Lower lobe of right lung (tissue), 2 donors: ENCODE data around the gene TNNT2. TPM values are rescaled to one million over a fixed set of nuclear protein-coding genes. Genes with fewer than 3 reads are reported as not detected.

Experiments used
- ATAC-seq, 2 donors: fragments of 200-7000 bp; cut with Tn5 transposase; one replicate each; pipeline ENCODE4 v1.9.1; 2020 to 2022; ENCODE audit warnings: mild to moderate bottlenecking in 2 of 2, moderate library complexity in 2 of 2
- DNase-seq: peaks from one replicate; pipeline ENCODE4 v3.0.0-alpha.2; 2020
- H3K27ac ChIP-seq: fragments of 200-600 bp; one replicate; pipeline ENCODE4 v1.8.0; 2022
- H3K27me3 ChIP-seq: fragments of 200-600 bp; one replicate; pipeline ENCODE4 v1.8.0; 2022; ENCODE audit warnings: low read depth
- H3K36me3 ChIP-seq: fragments of 200-600 bp; one replicate; pipeline ENCODE4 v1.8.0; 2022; ENCODE audit warnings: mild to moderate bottlenecking
- H3K4me1 ChIP-seq: fragments of 200-600 bp; one replicate; pipeline ENCODE4 v1.8.0; 2022
- H3K4me3 ChIP-seq: fragments of 200-600 bp; one replicate; pipeline ENCODE4 v1.8.0; 2022; ENCODE audit warnings: mild to moderate bottlenecking
- H3K9me3 ChIP-seq: fragments of 200-600 bp; one replicate; pipeline ENCODE4 v1.8.0; 2022
- CTCF ChIP-seq: fragments of 200-600 bp; IDR thresholded peaks from one replicate; pipeline ENCODE4 v1.8.0; 2022; ENCODE audit warnings: antibody characterized with exemption, mild to moderate bottlenecking
- intact Hi-C: fragments of 100-400 bp; cut with DNase I; formaldehyde crosslinking; loops from one replicate; pipeline ENCODE4 v1.11.0; 2022
- total RNA-seq: library from RNA; stranded (reverse); fragmentation: NEBNext Ultra II Directional; extraction: Animal tissue kit (Norgen Biotek cat#: 25700); gene quantifications from one replicate; pipeline ENCODE4 v1.2.1, GENCODE V29; 2021
- donor health status: DM: no; HTN: yes; CAD: no; lungs with severe emphysema.

TNNT2 gene
- total RNA-seq, 1 donor from 2014 or later = 6.4 TPM

- H3K4me3 ChIP-seq = no peak overlapping the region
- no peaks in the 10 kb centered on the region for H3K27me3 ChIP-seq
- no peaks in the 10 kb centered on the region for H3K36me3 ChIP-seq
- intact Hi-C loops = no loop called here
- DNase-seq (peak; percentile 18), ATAC-seq (no peak)
- no peak for TF ChIP-seq CTCF
- no peak overlapping the region for H3K27ac ChIP-seq
- H3K9me3 ChIP-seq = no peaks in the 10 kb centered on the region
- peaks cover 4% of the 10 kb centered on the region for H3K4me1 ChIP-seq
Measured at GRCh38 chr1:201353186-201353940, 24.1 kb downstream of the TNNT2 start.

GRCh38 chr1:201351617-201352016, 25.9 kb downstream of the TNNT2 start:
- DNase-seq = no peak
- no peak for ATAC-seq
- intact Hi-C loops = no loop called here
- H3K4me1 ChIP-seq = peaks cover 4% of the 10 kb centered on the region
- no peak for TF ChIP-seq CTCF
- H3K4me3 ChIP-seq = no peak overlapping the region
- no peak overlapping the region for H3K27ac ChIP-seq
- no peaks in the 10 kb centered on the region for H3K9me3 ChIP-seq
- H3K27me3 ChIP-seq = no peaks in the 10 kb centered on the region
- no peaks in the 10 kb centered on the region for H3K36me3 ChIP-seq

GRCh38 chr1:201350884-201351283, 26.6 kb downstream of the TNNT2 start:
- no peak for TF ChIP-seq CTCF
- H3K27me3 ChIP-seq = no peaks in the 10 kb centered on the region
- no peak overlapping the region for H3K4me3 ChIP-seq
- H3K27ac ChIP-seq = no peak overlapping the region
- H3K9me3 ChIP-seq = no peaks in the 10 kb centered on the region
- no peaks in the 10 kb centered on the region for H3K36me3 ChIP-seq
- peak; percentile 8 for DNase-seq
- intact Hi-C loops = no loop called here
- ATAC-seq = no peak
- peaks cover 4% of the 10 kb centered on the region for H3K4me1 ChIP-seq

GRCh38 chr1:201350361-201350725, 27.1 kb downstream of the TNNT2 start:
- H3K4me3 ChIP-seq = no peak overlapping the region
- H3K4me1 ChIP-seq = peaks cover 4% of the 10 kb centered on the region
- H3K9me3 ChIP-seq = no peaks in the 10 kb centered on the region
- no peaks in the 10 kb centered on the region for H3K36me3 ChIP-seq
- intact Hi-C loops = no loop called here
- TF ChIP-seq CTCF = no peak
- ATAC-seq (no peak), DNase-seq (peak; percentile 14)
- H3K27ac ChIP-seq = no peak overlapping the region
- H3K27me3 ChIP-seq = no peaks in the 10 kb centered on the region

- DNase-seq = peak; percentile 3
- intact Hi-C loops = no loop called here
Measured at GRCh38 chr1:201349092-201349491, 28.4 kb downstream of the TNNT2 start.

More at GRCh38 chr1:201349092-201349491, 28.4 kb downstream of the TNNT2 start:
- no peaks in the 10 kb centered on the region for H3K36me3 ChIP-seq
- no peak for ATAC-seq
- H3K27me3 ChIP-seq = no peaks in the 10 kb centered on the region
- H3K4me1 ChIP-seq = peaks cover 4% of the 10 kb centered on the region
- TF ChIP-seq CTCF = no peak
- no peak overlapping the region for H3K4me3 ChIP-seq
- no peaks in the 10 kb centered on the region for H3K9me3 ChIP-seq
- no peak overlapping the region for H3K27ac ChIP-seq
